Activated B cell treated with CpG ODN at 0.5 μM for 24 hours (primary cell): ENCODE results near the gene PTBP3. TPM values are rescaled to one million over a fixed set of nuclear protein-coding genes. Genes with fewer than 3 reads are reported as not detected.
A peak's percentile ranks its signal among the peaks of the same experiment; 100 is the strongest.

ENCODE experiments used
- ATAC-seq: fragments of 200-7000 bp; cut with Tn5 transposase; one replicate; pipeline ENCODE4 v1.10.0; 2021; ENCODE audit warnings: low read depth, mild to moderate bottlenecking, moderate library complexity
- CTCF ChIA-PET: fragments of 350-600 bp; sonication (Branson Sonifier 250); formaldehyde crosslinking; loops from one replicate; lab custom pipeline; 2021; ENCODE audit warnings: antibody characterized with exemption; lab: Charles Lee
- POLR2A ChIA-PET: fragments of 350-600 bp; sonication (Branson Sonifier 250); formaldehyde crosslinking; loops from one replicate; lab custom pipeline; 2021; ENCODE audit warnings: antibody characterized with exemption; lab: Charles Lee
- DNase-seq: peaks from one replicate; pipeline ENCODE4 v3.0.0; 2022
- H3K27ac Mint-ChIP-seq: one replicate; pipeline ENCODE4 v1.8.0; 2020; ENCODE audit warnings: mixed read lengths
- H3K27me3 Mint-ChIP-seq: one replicate; pipeline ENCODE4 v1.8.0; 2021; ENCODE audit warnings: mixed read lengths
- H3K36me3 Mint-ChIP-seq: one replicate; pipeline ENCODE4 v1.8.0; 2021; ENCODE audit warnings: low read depth, mixed read lengths
- H3K4me1 Mint-ChIP-seq: one replicate; pipeline ENCODE4 v1.8.0; 2021; ENCODE audit warnings: mixed read lengths
- H3K4me3 Mint-ChIP-seq: one replicate; pipeline ENCODE4 v1.8.0; 2020; ENCODE audit warnings: mild to moderate bottlenecking, mixed read lengths
- H3K9me3 Mint-ChIP-seq: one replicate; pipeline ENCODE4 v1.8.0; 2020; ENCODE audit warnings: mixed read lengths
- intact Hi-C: fragments of 100-400 bp; cut with micrococcal nuclease; formaldehyde crosslinking; loops from one replicate; pipeline ENCODE4 v1.15.1; 2024
- total RNA-seq: library from RNA; stranded (reverse); gene quantifications from 2 replicates; pipeline ENCODE4 v1.2.3, GENCODE V29; 2022
- TF ChIP-seq, protein P1 (sequence below): fragments of 200-600 bp; IDR thresholded peaks from one replicate; pipeline ENCODE4 v1.8.0; 2022; ENCODE audit warnings: antibody characterized with exemption, mild to moderate bottlenecking

The PTBP3 gene
- total RNA-seq, 1 donor from 2014 or later, result 106 TPM

DNA sequence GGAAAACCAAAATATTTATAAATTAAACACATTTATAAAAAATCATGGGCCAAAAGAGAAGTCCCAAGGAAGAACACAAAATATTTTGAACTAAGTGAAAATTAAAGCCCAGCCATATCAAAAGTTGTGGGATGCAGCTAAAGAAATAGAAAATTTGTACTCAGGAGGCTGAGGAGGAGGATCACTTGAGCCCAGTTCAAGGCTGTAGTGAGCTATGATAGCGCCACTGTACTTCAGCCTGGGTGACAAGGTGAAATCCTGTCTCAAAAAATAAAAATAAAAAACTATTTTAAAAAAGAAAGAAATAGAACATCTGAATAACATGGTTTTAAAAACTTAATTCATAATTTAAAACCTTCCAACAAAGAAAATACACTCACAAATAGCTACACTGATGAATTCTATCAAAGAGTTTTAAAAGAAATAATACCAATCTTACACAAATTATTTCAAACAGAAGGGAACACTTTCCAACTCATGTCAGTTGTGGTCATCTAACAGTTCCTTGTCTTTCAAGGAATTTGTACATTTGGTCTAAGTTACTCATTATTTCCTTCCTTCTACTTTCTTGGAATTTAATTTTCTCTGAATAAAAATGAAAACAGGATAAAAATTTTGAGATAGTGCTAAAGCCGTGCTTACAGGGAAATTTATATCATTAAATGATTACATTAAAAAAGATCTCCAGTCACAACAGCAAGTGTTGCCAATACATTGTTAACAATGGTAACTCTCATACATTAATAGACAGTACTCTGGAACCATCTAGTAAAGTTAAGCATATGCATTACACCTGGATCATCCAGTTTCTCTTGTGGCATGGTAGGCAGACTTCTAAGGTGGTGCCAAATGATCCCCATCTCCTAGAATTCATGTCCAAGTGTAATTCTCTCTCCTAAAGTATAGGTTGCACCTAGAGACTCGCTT is 17.8 kb downstream of the PTBP3 start:
- peaks cover 68% of the 10 kb centered on the region for H3K4me1 Mint-ChIP-seq
- CTCF ChIA-PET, result no interaction called here

DNA sequence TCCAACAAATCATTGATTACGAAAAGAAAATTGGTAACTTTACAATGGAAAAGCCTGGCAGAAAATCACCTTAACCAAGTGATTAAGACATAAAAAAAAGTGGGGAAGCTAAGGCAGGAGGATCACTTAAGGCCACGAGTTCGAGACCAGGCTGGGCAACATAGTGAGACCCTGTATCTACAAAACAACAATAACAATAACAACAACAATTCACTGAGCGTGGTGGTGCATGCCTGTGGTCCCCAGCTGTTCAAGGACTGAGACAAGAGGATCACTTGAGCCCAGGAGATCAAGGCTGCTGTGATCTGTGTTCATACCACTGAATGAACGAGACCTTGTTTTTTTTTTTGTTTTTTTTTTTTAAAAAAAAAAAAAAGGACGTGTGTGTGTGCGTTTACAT is 21.3 kb downstream of the PTBP3 start:
- Mint-ChIP-seq H3K27ac (no peak overlapping the region), H3K9me3 (no peaks in the 10 kb centered on the region), H3K4me1 (peaks cover 58% of the 10 kb centered on the region), H3K27me3 (no peaks in the 10 kb centered on the region), H3K4me3 (no peak overlapping the region), H3K36me3 (peaks cover 16% of the 10 kb centered on the region)
- DNase-seq, result no peak
- ChIA-PET CTCF (no interaction called here), POLR2A (interaction anchor here (0.7 kb wide), 1 partner anchor 20 kb away, joined by 4 read pairs; no protein-coding TSS in a partner anchor)
- TF ChIP-seq, protein P1, sequence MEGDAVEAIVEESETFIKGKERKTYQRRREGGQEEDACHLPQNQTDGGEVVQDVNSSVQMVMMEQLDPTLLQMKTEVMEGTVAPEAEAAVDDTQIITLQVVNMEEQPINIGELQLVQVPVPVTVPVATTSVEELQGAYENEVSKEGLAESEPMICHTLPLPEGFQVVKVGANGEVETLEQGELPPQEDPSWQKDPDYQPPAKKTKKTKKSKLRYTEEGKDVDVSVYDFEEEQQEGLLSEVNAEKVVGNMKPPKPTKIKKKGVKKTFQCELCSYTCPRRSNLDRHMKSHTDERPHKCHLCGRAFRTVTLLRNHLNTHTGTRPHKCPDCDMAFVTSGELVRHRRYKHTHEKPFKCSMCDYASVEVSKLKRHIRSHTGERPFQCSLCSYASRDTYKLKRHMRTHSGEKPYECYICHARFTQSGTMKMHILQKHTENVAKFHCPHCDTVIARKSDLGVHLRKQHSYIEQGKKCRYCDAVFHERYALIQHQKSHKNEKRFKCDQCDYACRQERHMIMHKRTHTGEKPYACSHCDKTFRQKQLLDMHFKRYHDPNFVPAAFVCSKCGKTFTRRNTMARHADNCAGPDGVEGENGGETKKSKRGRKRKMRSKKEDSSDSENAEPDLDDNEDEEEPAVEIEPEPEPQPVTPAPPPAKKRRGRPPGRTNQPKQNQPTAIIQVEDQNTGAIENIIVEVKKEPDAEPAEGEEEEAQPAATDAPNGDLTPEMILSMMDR, result no peak
- no peak for ATAC-seq
- intact Hi-C loops, result loop anchor here (5.0 kb wide), 1 partner anchor 35 kb away; no protein-coding TSS in a partner anchor

More for the DNA sequence above, 17.8 kb downstream of the PTBP3 start:
- Mint-ChIP-seq H3K4me3 (no peak overlapping the region), H3K27ac (peak overlapping the region; percentile 41), H3K27me3 (no peaks in the 10 kb centered on the region), H3K36me3 (peaks cover 24% of the 10 kb centered on the region), H3K9me3 (no peaks in the 10 kb centered on the region)
- intact Hi-C loops, result no loop called here
- POLR2A ChIA-PET, result interaction anchor here (1.0 to 1.1 kb wide), 3 partner anchors 10 to 64 kb away, joined by 3 to 4 read pairs (median 4); partner anchors contain the start of gene PTBP3
- TF ChIP-seq, protein P1, result no peak
- DNase-seq (no peak), ATAC-seq (no peak)

DNA sequence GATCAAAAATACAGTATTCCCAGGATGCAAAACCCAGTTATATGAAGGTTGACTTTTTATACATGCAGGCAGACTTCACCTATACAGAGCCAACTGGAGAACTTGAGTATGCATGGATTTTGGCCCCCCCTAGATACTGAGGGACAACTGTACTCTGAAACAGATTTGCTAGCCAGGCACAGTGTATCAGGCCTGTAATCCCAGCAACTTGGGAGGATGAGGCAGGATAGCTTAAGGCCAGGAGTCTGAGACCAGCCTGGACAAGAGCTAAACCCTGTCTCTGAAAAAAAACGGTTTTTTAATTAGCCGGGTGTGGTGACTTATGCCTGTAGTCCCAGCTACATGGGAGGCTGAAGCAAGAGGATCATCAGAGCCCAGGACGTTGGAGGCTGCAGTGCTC is 21.9 kb downstream of the PTBP3 start:
- no peak overlapping the region for H3K27ac Mint-ChIP-seq

DNA sequence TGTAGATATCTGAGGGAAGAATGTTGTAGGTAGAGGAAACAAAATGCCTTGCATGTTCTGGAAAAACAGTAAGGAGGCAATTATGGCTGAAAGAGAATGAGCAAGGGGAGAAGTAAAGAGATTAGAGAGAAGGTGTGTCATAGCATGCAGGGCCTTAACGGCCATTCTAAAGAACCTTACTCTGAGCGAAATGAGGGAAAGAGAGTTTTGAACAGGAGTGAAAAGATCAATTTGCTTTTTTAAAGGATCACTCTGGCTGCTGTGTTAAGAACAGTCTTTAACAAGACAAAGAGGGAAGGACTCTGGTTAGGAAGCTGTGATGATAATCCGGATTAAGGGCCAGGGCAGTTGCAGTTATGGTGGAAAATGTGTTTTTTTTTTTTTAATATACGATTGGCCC is 22.6 kb downstream of the PTBP3 start:
- H3K9me3 Mint-ChIP-seq, result no peaks in the 10 kb centered on the region
- ATAC-seq, result no peak
- peaks cover 15% of the 10 kb centered on the region for H3K36me3 Mint-ChIP-seq
- POLR2A ChIA-PET, result no interaction called here
- CTCF ChIA-PET, result no interaction called here
- no peak overlapping the region for H3K4me3 Mint-ChIP-seq
- peaks cover 49% of the 10 kb centered on the region for H3K4me1 Mint-ChIP-seq
- DNase-seq, result no peak
- no peaks in the 10 kb centered on the region for H3K27me3 Mint-ChIP-seq
- intact Hi-C loops, result loop anchor here (2.0 to 5.0 kb wide), 2 partner anchors 14 to 34 kb away; no protein-coding TSS in a partner anchor
- no peak overlapping the region for H3K27ac Mint-ChIP-seq
- TF ChIP-seq, protein P1, result no peak

More for the DNA sequence above, 21.9 kb downstream of the PTBP3 start:
- TF ChIP-seq, protein P1, result no peak
- Mint-ChIP-seq H3K9me3 (no peaks in the 10 kb centered on the region), H3K4me1 (peaks cover 53% of the 10 kb centered on the region), H3K27me3 (no peaks in the 10 kb centered on the region), H3K4me3 (no peak overlapping the region), H3K36me3 (peaks cover 15% of the 10 kb centered on the region)
- ATAC-seq (no peak), DNase-seq (no peak)
- POLR2A ChIA-PET, result no interaction called here
- CTCF ChIA-PET, result no interaction called here
- intact Hi-C loops, result loop anchor here (2.0 to 5.0 kb wide), 2 partner anchors 15 to 34 kb away; no protein-coding TSS in a partner anchor

DNA sequence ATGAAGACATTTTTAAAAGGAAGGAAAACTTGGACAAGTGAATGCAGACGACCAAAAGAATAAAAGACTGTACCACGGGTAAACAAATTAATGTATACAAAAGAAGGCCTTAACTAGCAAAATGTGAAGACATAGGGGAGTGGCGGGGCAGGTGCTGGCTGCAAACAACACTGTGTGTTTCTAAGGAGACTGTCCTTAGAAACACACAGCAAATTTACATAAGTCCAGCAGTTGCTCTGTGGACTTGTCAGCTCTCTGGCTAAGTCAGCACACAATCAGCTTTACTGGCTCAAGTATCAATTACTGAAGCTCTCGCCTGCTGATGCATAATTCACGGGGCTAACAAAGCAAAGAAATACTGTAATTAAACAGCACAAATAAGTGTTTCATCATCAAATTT is 24.8 kb downstream of the PTBP3 start:
- Mint-ChIP-seq H3K36me3 (peaks cover 15% of the 10 kb centered on the region), H3K27ac (no peak overlapping the region), H3K9me3 (no peaks in the 10 kb centered on the region), H3K27me3 (no peaks in the 10 kb centered on the region), H3K4me3 (no peak overlapping the region), H3K4me1 (peaks cover 42% of the 10 kb centered on the region)
- CTCF ChIA-PET, result no interaction called here
- no peak for ATAC-seq
- TF ChIP-seq, protein P1, result no peak
- intact Hi-C loops, result no loop called here
- DNase-seq, result no peak
- POLR2A ChIA-PET, result no interaction called here
